ENCODE measurements around the gene BRF1. TPM values are rescaled to one million over a fixed set of nuclear protein-coding genes. Genes with fewer than 3 reads are reported as not detected.

The BRF1 gene
- total RNA-seq, 1 donor from 2014 or later: 47.7 TPM

DNA sequence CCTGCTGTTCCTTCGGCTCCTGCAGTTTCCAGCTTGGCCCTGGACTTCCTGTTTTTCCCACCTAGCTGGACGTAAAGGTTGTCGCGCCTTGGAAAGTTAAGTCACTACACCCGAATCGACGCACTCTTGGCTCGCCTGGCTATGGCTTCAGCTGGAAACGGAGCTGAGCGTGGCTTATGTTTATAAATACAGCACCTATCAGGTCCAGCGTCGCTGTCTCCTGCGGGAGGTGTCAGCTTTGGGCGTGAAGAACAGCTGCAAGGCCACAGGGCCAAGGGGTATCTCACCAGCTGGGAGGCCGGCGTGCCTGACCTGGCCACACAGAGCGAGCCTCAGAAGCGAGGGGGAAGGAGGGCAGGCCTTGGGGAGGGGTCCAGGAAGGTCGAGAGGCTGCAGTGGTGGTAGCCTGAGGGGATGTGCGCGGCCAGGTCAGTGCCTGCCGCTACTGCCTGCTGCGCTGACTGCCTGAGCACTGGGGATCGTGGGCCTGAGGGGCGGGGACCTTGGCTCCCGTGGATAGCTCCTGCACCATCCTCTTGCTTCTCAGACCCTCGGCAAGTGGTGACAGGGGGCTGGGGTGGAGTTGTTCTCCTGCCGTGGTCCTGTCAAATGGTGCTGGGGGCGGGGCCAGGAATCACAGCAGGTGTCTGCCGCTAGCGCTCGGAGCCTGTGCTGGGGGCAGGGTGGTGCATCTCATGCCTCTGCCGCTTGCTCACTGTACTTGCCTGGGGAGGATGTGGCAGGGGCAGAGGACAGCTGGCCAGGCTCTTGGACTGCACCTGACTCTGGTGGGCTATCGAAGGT is 26.3 kb upstream of the BRF1 start:
- DNase-seq (ENCODE audit: extremely low spot score, unreplicated experiment): no peak
- TF ChIP-seq, protein P1, sequence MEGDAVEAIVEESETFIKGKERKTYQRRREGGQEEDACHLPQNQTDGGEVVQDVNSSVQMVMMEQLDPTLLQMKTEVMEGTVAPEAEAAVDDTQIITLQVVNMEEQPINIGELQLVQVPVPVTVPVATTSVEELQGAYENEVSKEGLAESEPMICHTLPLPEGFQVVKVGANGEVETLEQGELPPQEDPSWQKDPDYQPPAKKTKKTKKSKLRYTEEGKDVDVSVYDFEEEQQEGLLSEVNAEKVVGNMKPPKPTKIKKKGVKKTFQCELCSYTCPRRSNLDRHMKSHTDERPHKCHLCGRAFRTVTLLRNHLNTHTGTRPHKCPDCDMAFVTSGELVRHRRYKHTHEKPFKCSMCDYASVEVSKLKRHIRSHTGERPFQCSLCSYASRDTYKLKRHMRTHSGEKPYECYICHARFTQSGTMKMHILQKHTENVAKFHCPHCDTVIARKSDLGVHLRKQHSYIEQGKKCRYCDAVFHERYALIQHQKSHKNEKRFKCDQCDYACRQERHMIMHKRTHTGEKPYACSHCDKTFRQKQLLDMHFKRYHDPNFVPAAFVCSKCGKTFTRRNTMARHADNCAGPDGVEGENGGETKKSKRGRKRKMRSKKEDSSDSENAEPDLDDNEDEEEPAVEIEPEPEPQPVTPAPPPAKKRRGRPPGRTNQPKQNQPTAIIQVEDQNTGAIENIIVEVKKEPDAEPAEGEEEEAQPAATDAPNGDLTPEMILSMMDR (conservative IDR thresholded peaks at IDR 0.05): no peak
- H3K27me3 Mint-ChIP-seq: no peaks in the 10 kb centered on the region
- H3K27ac Mint-ChIP-seq: no peak overlapping the region
- peaks cover 36% of the 10 kb centered on the region for H3K4me1 Mint-ChIP-seq (ENCODE audit: unreplicated experiment)
- peak overlapping the region; percentile 28 for H3K4me3 Mint-ChIP-seq
- peaks cover 5% of the 10 kb centered on the region for H3K36me3 Mint-ChIP-seq
- no peaks in the 10 kb centered on the region for H3K9me3 Mint-ChIP-seq

DNA sequence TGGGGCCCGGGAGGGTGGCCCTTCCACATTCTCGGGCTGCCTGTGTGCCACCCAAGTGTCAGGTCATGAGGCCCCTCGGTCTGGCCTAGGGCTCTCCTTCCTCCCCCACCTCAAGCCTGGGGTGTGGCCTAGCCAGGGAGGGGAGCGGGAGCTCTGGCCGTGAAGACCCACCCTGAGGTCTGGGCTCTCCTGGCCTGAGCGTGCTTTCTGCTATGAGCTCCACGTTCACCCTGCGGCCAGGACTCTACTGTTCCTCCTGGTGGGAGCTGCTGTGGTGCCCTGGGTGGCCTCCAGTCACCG is 25.7 kb upstream of the BRF1 start:
- TF ChIP-seq, protein P1 (conservative IDR thresholded peaks at IDR 0.05): no peak
- Mint-ChIP-seq H3K27me3 (no peaks in the 10 kb centered on the region), H3K4me1 (ENCODE audit: unreplicated experiment) (peaks cover 31% of the 10 kb centered on the region), H3K27ac (no peak overlapping the region), H3K4me3 (peak overlapping the region; percentile 28), H3K9me3 (no peaks in the 10 kb centered on the region), H3K36me3 (peaks cover 5% of the 10 kb centered on the region)
- DNase-seq (ENCODE audit: extremely low spot score, unreplicated experiment): no peak

DNA sequence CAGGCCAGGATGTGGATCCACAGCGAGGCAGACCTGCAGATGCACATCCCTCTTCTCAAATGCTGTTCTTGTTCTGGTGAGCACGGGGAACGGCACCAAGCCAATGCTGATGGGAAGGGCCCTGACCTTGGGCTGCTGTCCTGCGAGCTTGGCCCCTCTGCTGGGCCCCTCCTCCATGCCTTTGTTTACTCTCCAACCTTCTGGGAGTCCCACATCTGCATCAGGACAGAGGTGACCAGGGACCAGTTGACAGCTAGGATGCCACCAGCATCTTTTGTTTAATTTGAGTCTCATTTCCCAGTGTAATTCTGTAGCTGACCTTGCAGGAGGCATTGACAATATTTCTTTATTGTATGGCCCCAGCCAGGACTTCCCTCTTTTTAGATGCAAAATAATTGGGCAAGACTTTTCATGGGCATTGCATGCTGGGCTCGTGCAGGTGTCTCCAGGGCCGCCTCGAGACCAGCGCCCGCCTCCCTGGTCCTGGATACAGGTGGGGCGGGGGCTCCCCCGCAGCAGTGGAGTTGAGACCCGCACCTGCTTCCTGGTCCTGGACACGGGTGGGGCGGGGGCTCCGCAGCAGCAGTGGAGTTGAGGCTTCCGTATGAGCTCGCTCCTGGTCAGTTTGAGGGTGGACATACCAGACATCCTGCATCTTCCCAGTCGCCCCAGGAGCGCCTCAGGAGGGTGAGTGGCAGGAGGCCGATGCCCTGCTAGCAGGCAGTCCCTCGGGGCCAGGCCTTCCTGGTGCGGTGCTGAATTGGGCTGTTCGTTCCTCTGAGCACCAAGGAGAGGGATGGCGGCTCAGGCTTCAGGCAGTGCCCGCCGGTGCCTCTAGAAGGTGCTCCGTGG is 25.1 kb upstream of the BRF1 start:
- H3K36me3 Mint-ChIP-seq: peaks cover 5% of the 10 kb centered on the region
- no peak overlapping the region for H3K4me3 Mint-ChIP-seq
- peaks cover 31% of the 10 kb centered on the region for H3K4me1 Mint-ChIP-seq (ENCODE audit: unreplicated experiment)
- no peak overlapping the region for H3K27ac Mint-ChIP-seq
- no peak for DNase-seq (ENCODE audit: extremely low spot score, unreplicated experiment)
- TF ChIP-seq, protein P1 (conservative IDR thresholded peaks at IDR 0.05): no peak
- no peaks in the 10 kb centered on the region for H3K9me3 Mint-ChIP-seq
- H3K27me3 Mint-ChIP-seq: no peaks in the 10 kb centered on the region

DNA sequence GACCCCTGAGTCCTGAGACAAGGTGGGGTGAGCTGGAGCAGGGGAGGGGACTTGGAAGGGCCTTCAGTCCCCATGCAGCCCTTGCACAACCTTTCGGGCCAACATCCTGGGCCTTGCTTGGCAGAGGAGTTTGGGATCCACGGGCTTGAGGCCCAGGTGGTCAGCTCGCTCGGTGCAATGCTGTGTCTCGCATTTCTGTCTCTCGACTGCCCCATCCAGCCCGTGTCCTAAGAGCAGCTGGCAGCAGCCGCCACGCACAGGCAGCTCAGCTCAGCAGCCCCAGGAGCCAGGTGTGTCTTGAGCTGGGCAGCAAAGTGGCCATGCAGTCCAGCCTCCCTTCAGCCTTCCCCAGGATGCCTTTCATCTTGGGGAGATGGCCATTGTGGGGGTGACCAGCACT is 24.5 kb upstream of the BRF1 start:
- TF ChIP-seq, protein P1 (conservative IDR thresholded peaks at IDR 0.05): no peak
- peaks cover 5% of the 10 kb centered on the region for H3K36me3 Mint-ChIP-seq
- H3K4me1 Mint-ChIP-seq (ENCODE audit: unreplicated experiment): peaks cover 31% of the 10 kb centered on the region
- no peaks in the 10 kb centered on the region for H3K9me3 Mint-ChIP-seq
- H3K27ac Mint-ChIP-seq: no peak overlapping the region
- no peak overlapping the region for H3K4me3 Mint-ChIP-seq
- H3K27me3 Mint-ChIP-seq: no peaks in the 10 kb centered on the region
- no peak for DNase-seq (ENCODE audit: extremely low spot score, unreplicated experiment)

DNA sequence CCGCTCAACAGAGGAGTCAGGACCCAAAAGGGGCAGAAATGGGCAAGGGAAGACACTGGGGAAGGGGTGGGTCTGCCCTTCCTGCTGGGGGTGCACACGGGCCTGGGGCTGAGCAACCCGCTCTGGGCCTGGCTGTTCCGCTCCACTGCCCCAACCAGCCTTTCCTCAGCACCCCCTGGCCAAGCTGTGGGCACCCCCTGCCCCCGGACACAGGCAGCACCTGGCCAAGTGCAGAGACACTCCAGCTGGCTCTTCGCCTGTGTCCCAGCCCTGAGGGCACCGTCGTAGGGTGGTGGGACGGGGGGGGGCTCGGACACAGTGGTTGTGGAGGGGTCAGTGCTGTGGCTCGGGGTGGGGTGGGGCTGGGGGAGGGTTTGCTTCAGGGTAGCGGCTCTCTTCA is 24.1 kb upstream of the BRF1 start:
- DNase-seq (ENCODE audit: extremely low spot score, unreplicated experiment): no peak
- TF ChIP-seq, protein P1 (conservative IDR thresholded peaks at IDR 0.05): no peak
- no peaks in the 10 kb centered on the region for H3K9me3 Mint-ChIP-seq
- H3K36me3 Mint-ChIP-seq: peaks cover 5% of the 10 kb centered on the region
- H3K4me3 Mint-ChIP-seq: no peak overlapping the region
- no peak overlapping the region for H3K27ac Mint-ChIP-seq
- peaks cover 31% of the 10 kb centered on the region for H3K4me1 Mint-ChIP-seq (ENCODE audit: unreplicated experiment)
- H3K27me3 Mint-ChIP-seq: no peaks in the 10 kb centered on the region
